NCI-H2171 (cell line): Measurements from ENCODE around the gene TTLL11.

Experiments used
- DNase-seq: peaks from one replicate; lab custom pipeline; 2025; lab: John Stamatoyannopoulos, UW

TTLL11 gene

GRCh38 chr9:121968056-121968455 is 125.1 kb downstream of the TTLL11 start:
- DNase-seq, result no peak

GRCh38 chr9:121966706-121967105 is 126.4 kb downstream of the TTLL11 start:
- DNase-seq, result no peak

GRCh38 chr9:121963528-121963995 is 129.5 kb downstream of the TTLL11 start:
- DNase-seq, result no peak

GRCh38 chr9:121962421-121962820 is 130.7 kb downstream of the TTLL11 start:
- DNase-seq, result no peak

- no peak for DNase-seq
These were observed 132.4 kb downstream of the TTLL11 start for GRCh38 chr9:121960665-121961064.

- no peak for DNase-seq
These were observed 134.6 kb downstream of the TTLL11 start for GRCh38 chr9:121958530-121958929.

GRCh38 chr9:121956808-121957207 is 136.3 kb downstream of the TTLL11 start:
- DNase-seq, result no peak

GRCh38 chr9:121955649-121956048 is 137.5 kb downstream of the TTLL11 start:
- no peak for DNase-seq

GRCh38 chr9:121954477-121955140 is 138.5 kb downstream of the TTLL11 start:
- DNase-seq, result no peak

- no peak for DNase-seq
These were observed 140.5 kb downstream of the TTLL11 start for GRCh38 chr9:121952611-121953010.

GRCh38 chr9:121950866-121951265 is 142.2 kb downstream of the TTLL11 start:
- DNase-seq, result no peak

- DNase-seq, result no peak
These were observed 142.7 kb downstream of the TTLL11 start for GRCh38 chr9:121950441-121950840.

- DNase-seq, result no peak
These were observed 143.3 kb downstream of the TTLL11 start for GRCh38 chr9:121949766-121950165.

GRCh38 chr9:121949364-121949763 is 143.7 kb downstream of the TTLL11 start:
- no peak for DNase-seq

- no peak for DNase-seq
These were observed 145.3 kb downstream of the TTLL11 start for GRCh38 chr9:121947775-121948174.

- DNase-seq, result no peak
These were observed 146.6 kb downstream of the TTLL11 start for GRCh38 chr9:121946465-121946864.

- DNase-seq, result no peak
These were observed 147.3 kb downstream of the TTLL11 start for GRCh38 chr9:121945849-121946248.

GRCh38 chr9:121945281-121945680 is 147.8 kb downstream of the TTLL11 start:
- DNase-seq, result no peak

GRCh38 chr9:121944711-121945191 is 148.4 kb downstream of the TTLL11 start:
- DNase-seq, result no peak

- DNase-seq, result no peak
These were observed 149.6 kb downstream of the TTLL11 start for GRCh38 chr9:121943463-121943862.

- DNase-seq, result no peak
These were observed 150.2 kb downstream of the TTLL11 start for GRCh38 chr9:121942866-121943382.

GRCh38 chr9:121942313-121942712 is 150.8 kb downstream of the TTLL11 start:
- DNase-seq, result no peak

- DNase-seq, result no peak
These were observed 153.5 kb downstream of the TTLL11 start for GRCh38 chr9:121939643-121940042.

GRCh38 chr9:121938621-121939020 is 154.5 kb downstream of the TTLL11 start:
- no peak for DNase-seq
